K562 (cell line): ENCODE results near the gene CNTN4.

Experiments
- CHD1 ChIP-seq: fragments of 200-600 bp; sonication (generic); IDR thresholded peaks from one replicate; pipeline ENCODE4 v1.6.1; 2012; ENCODE audit warnings: mild to moderate bottlenecking, moderate library complexity, low read length, inconsistent platforms
- EP300 ChIP-seq: IDR thresholded peaks from 2 replicates; pipeline ENCODE4 v1.6.1; 2012; ENCODE audit warnings: low read length, improper control_type of control experiment
- NFRKB ChIP-seq: fragments of 450-650 bp; IDR thresholded peaks from 2 replicates; pipeline ENCODE4 v1.6.1; 2016; ENCODE audit warnings: low read depth
- RAD21 ChIP-seq, 2 experiments: fragments of 250-450 bp in 1 of 2; fragments of 450-650 bp in 1 of 2; sonication (Bioruptor Pico) in 1 of 2; formaldehyde crosslinking in 1 of 2; IDR thresholded peaks in 1 of 2; conservative IDR thresholded peaks in 1 of 2; 2 replicates each; pipeline versions ENCODE4 v1.4.0 to v1.8.0; 2020 to 2022; ENCODE audit warnings: mild to moderate bottlenecking in 2 of 2, moderate library complexity in 1 of 2
- TCFL5 ChIP-seq: fragments of 250-450 bp; sonication (Bioruptor Pico); conservative IDR thresholded peaks from 2 replicates; pipeline ENCODE4 v1.6.1; 2021; ENCODE audit warnings: mild to moderate bottlenecking, moderate library complexity, matching md5 sums
- ZNF384 ChIP-seq: IDR thresholded peaks from 2 replicates; pipeline ENCODE4 v1.6.1; 2012; ENCODE audit warnings: low read depth, low read length, improper control_type of control experiment
- TF ChIP-seq, protein P1 (sequence below): sonication (generic); formaldehyde crosslinking; IDR thresholded peaks from 2 replicates; pipeline ENCODE4 v1.8.0; 2022; ENCODE audit warnings: missing genetic modification reagents, mild to moderate bottlenecking, borderline replicate concordance
- TF ChIP-seq, protein P2 (sequence below): fragments of 250-450 bp; sonication (Bioruptor Pico); IDR thresholded peaks from 2 replicates; pipeline ENCODE4 v1.8.0; 2021; ENCODE audit warnings: mild to moderate bottlenecking, moderate library complexity
- TF ChIP-seq, protein P3 (sequence below), 2 experiments: fragments of 450-650 bp; IDR thresholded peaks; 2 replicates each; pipeline ENCODE4 v1.6.1; 2018; ENCODE audit warnings: mild to moderate bottlenecking in 2 of 2, low read depth in 1 of 2; ENCODE audit not compliant: partially characterized antibody in 2 of 2
- TF ChIP-seq, protein P4 (sequence below), 3 experiments: IDR thresholded peaks in 2 of 3; conservative IDR thresholded peaks in 1 of 3; 2 replicates each; pipeline ENCODE4 v1.5.1; 2011 to 2012; ENCODE audit warnings: low read length in 3 of 3, mild to moderate bottlenecking in 3 of 3, control low read depth in 2 of 3, improper control_type of control experiment in 1 of 3, inconsistent platforms in 1 of 3, low read depth in 1 of 3, mixed read lengths in 1 of 3, moderate library complexity in 1 of 3; ENCODE audit not compliant: insufficient read depth in 2 of 3

DNA sequence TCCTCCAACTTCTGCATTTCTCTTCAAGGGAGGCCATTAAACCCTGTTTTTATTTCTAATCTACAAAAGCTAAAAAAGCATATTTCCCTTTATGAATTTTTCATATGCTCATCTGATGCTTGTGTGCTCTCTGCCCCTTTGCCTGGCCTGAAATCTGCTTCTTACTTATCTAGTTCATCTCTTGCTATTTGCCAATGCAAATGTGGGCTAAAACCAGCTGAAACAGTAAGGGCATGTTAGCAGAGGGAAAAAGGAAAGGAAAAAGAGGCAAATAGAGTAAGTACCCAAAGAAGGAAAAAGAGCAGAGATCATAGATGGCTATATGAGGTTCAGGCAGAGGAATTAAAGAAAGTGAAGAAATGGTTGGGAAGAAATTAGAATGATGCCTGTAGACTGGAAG is 185.2 kb downstream of the CNTN4 start:
- no peak for TF ChIP-seq RAD21 (CRISPR knock-in tag; conservative IDR thresholded peaks at IDR 0.05 in 1 of 2, IDR thresholded peaks at IDR 0.05 in 1 of 2)
- TF ChIP-seq TCFL5 (CRISPR knock-in tag) = no peak
- TF ChIP-seq CHD1 = no peak
- TF ChIP-seq, protein P1, sequence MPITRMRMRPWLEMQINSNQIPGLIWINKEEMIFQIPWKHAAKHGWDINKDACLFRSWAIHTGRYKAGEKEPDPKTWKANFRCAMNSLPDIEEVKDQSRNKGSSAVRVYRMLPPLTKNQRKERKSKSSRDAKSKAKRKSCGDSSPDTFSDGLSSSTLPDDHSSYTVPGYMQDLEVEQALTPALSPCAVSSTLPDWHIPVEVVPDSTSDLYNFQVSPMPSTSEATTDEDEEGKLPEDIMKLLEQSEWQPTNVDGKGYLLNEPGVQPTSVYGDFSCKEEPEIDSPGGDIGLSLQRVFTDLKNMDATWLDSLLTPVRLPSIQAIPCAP = no peak
- TF ChIP-seq, protein P2, sequence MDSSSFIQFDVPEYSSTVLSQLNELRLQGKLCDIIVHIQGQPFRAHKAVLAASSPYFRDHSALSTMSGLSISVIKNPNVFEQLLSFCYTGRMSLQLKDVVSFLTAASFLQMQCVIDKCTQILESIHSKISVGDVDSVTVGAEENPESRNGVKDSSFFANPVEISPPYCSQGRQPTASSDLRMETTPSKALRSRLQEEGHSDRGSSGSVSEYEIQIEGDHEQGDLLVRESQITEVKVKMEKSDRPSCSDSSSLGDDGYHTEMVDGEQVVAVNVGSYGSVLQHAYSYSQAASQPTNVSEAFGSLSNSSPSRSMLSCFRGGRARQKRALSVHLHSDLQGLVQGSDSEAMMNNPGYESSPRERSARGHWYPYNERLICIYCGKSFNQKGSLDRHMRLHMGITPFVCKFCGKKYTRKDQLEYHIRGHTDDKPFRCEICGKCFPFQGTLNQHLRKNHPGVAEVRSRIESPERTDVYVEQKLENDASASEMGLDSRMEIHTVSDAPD = no peak
- TF ChIP-seq ZNF384 = no peak
- TF ChIP-seq, protein P3, sequence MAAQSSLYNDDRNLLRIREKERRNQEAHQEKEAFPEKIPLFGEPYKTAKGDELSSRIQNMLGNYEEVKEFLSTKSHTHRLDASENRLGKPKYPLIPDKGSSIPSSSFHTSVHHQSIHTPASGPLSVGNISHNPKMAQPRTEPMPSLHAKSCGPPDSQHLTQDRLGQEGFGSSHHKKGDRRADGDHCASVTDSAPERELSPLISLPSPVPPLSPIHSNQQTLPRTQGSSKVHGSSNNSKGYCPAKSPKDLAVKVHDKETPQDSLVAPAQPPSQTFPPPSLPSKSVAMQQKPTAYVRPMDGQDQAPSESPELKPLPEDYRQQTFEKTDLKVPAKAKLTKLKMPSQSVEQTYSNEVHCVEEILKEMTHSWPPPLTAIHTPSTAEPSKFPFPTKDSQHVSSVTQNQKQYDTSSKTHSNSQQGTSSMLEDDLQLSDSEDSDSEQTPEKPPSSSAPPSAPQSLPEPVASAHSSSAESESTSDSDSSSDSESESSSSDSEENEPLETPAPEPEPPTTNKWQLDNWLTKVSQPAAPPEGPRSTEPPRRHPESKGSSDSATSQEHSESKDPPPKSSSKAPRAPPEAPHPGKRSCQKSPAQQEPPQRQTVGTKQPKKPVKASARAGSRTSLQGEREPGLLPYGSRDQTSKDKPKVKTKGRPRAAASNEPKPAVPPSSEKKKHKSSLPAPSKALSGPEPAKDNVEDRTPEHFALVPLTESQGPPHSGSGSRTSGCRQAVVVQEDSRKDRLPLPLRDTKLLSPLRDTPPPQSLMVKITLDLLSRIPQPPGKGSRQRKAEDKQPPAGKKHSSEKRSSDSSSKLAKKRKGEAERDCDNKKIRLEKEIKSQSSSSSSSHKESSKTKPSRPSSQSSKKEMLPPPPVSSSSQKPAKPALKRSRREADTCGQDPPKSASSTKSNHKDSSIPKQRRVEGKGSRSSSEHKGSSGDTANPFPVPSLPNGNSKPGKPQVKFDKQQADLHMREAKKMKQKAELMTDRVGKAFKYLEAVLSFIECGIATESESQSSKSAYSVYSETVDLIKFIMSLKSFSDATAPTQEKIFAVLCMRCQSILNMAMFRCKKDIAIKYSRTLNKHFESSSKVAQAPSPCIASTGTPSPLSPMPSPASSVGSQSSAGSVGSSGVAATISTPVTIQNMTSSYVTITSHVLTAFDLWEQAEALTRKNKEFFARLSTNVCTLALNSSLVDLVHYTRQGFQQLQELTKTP (IDR thresholded peaks at IDR 0.05; ENCODE audit: low read depth in 1 of 2, partially characterized antibody in 2 of 2) = no peak
- TF ChIP-seq, protein P4, sequence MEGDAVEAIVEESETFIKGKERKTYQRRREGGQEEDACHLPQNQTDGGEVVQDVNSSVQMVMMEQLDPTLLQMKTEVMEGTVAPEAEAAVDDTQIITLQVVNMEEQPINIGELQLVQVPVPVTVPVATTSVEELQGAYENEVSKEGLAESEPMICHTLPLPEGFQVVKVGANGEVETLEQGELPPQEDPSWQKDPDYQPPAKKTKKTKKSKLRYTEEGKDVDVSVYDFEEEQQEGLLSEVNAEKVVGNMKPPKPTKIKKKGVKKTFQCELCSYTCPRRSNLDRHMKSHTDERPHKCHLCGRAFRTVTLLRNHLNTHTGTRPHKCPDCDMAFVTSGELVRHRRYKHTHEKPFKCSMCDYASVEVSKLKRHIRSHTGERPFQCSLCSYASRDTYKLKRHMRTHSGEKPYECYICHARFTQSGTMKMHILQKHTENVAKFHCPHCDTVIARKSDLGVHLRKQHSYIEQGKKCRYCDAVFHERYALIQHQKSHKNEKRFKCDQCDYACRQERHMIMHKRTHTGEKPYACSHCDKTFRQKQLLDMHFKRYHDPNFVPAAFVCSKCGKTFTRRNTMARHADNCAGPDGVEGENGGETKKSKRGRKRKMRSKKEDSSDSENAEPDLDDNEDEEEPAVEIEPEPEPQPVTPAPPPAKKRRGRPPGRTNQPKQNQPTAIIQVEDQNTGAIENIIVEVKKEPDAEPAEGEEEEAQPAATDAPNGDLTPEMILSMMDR (IDR thresholded peaks at IDR 0.05 in 2 of 3, conservative IDR thresholded peaks at IDR 0.05 in 1 of 3; ENCODE audit: insufficient read depth in 2 of 3, low read depth in 1 of 3, low read length in 3 of 3) = no peak
- TF ChIP-seq NFRKB = no peak
- TF ChIP-seq EP300 = no peak
